NT2/D1 (cell line): ENCODE measurements around the gene IDI2.

Experiments
- DNase-seq: peaks from one replicate; pipeline ENCODE4 v3.0.0-alpha.2; 2011; ENCODE audit warnings: low read depth, low spot score
- H3K27me3 ChIP-seq: 2 replicates; pipeline ENCODE4 v1.6.0; 2011; ENCODE audit warnings: mild to moderate bottlenecking; ENCODE audit not compliant: insufficient read length, insufficient read depth
- H3K36me3 ChIP-seq: 2 replicates; pipeline ENCODE4 v1.6.1; 2011; ENCODE audit warnings: mild to moderate bottlenecking, low read length, mixed read lengths; ENCODE audit not compliant: insufficient read depth, insufficient read length
- H3K4me1 ChIP-seq: 2 replicates; pipeline ENCODE4 v1.5.1; 2011; ENCODE audit not compliant: insufficient read depth, insufficient read length
- H3K4me3 ChIP-seq: 2 replicates; pipeline ENCODE4 v1.5.1; 2011; ENCODE audit warnings: low read depth; ENCODE audit not compliant: insufficient read length
- H3K9ac ChIP-seq: 2 replicates; pipeline ENCODE4 v1.6.0; 2011; ENCODE audit warnings: low read depth; ENCODE audit not compliant: insufficient read length
- H3K9me3 ChIP-seq: 2 replicates; pipeline ENCODE4 v1.5.1; 2011; ENCODE audit warnings: mild to moderate bottlenecking, low read length; ENCODE audit not compliant: insufficient read depth
- SUZ12 ChIP-seq: IDR thresholded peaks from 2 replicates; pipeline ENCODE4 v1.6.1; 2011; ENCODE audit not compliant: insufficient read length, insufficient read depth; ENCODE audit errors: extremely low read depth
- YY1 ChIP-seq: IDR thresholded peaks from 2 replicates; pipeline ENCODE4 v1.6.1; 2011; ENCODE audit not compliant: insufficient read length, insufficient read depth
- ZNF274 ChIP-seq: IDR thresholded peaks from 2 replicates; pipeline ENCODE4 v1.6.1; 2011; ENCODE audit warnings: mild to moderate bottlenecking, low read depth, low read length

Gene IDI2

DNA sequence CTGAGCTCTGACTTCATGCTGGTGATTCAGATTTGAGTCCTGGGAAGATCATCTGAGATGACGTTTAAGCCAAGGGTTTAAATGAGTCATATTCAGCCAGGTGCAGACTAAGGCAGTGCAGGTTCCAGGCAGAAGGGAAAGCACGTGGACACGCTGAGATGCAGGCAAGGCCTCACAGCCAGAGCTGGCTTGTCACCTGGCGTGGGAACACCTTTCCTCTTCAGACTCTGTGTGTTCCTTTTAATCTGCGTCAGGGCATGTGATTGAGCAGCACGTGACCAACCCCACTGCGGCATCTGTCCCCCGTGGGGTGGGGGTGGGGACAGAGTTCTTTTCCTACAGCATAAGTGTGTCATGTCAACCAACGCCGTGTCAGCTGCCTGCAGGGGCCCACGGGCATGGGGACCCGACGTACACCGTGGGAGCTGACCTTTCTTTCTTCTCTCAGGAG, 10.7 kb upstream of the IDI2 start:
- H3K27me3 ChIP-seq: no peaks in the 10 kb centered on the region
- no peak for DNase-seq
- H3K4me1 ChIP-seq: no peaks in the 10 kb centered on the region
- no peak overlapping the region for H3K9ac ChIP-seq
- H3K4me3 ChIP-seq: no peak overlapping the region
- peaks cover 22% of the 10 kb centered on the region for H3K36me3 ChIP-seq
- TF ChIP-seq SUZ12: no peak
- no peaks in the 10 kb centered on the region for H3K9me3 ChIP-seq

- H3K4me1 ChIP-seq: no peaks in the 10 kb centered on the region
- DNase-seq: no peak
- H3K4me3 ChIP-seq: no peak overlapping the region
- no peak for TF ChIP-seq YY1
- TF ChIP-seq ZNF274: no peak
- TF ChIP-seq SUZ12: no peak
- H3K9ac ChIP-seq: no peak overlapping the region
- no peaks in the 10 kb centered on the region for H3K27me3 ChIP-seq
- peaks cover 14% of the 10 kb centered on the region for H3K36me3 ChIP-seq
- no peaks in the 10 kb centered on the region for H3K9me3 ChIP-seq
Observed at GRCh38 chr10:1035201-1035600, 9.5 kb upstream of the IDI2 start.

GRCh38 chr10:1034758-1035157, 9.1 kb upstream of the IDI2 start:
- no peak overlapping the region for H3K4me3 ChIP-seq
- no peak for TF ChIP-seq ZNF274
- no peak for TF ChIP-seq YY1
- no peak for TF ChIP-seq SUZ12
- H3K4me1 ChIP-seq: no peaks in the 10 kb centered on the region
- DNase-seq: no peak
- peaks cover 10% of the 10 kb centered on the region for H3K36me3 ChIP-seq
- no peak overlapping the region for H3K9ac ChIP-seq
- no peaks in the 10 kb centered on the region for H3K27me3 ChIP-seq
- no peaks in the 10 kb centered on the region for H3K9me3 ChIP-seq

GRCh38 chr10:1033601-1034000, 7.9 kb upstream of the IDI2 start:
- Histone ChIP-seq H3K36me3 (peaks cover 2% of the 10 kb centered on the region), H3K4me1 (no peaks in the 10 kb centered on the region), H3K27me3 (no peaks in the 10 kb centered on the region), H3K9me3 (no peaks in the 10 kb centered on the region), H3K4me3 (no peak overlapping the region), H3K9ac (no peak overlapping the region)
- TF ChIP-seq YY1: no peak
- TF ChIP-seq SUZ12: no peak
- no peak for TF ChIP-seq ZNF274
- no peak for DNase-seq

- H3K36me3 ChIP-seq: no peaks in the 10 kb centered on the region
- no peaks in the 10 kb centered on the region for H3K27me3 ChIP-seq
- H3K4me1 ChIP-seq: no peaks in the 10 kb centered on the region
- no peak for TF ChIP-seq YY1
- no peak for TF ChIP-seq ZNF274
- TF ChIP-seq SUZ12: no peak
- H3K9me3 ChIP-seq: no peaks in the 10 kb centered on the region
- no peak for DNase-seq
- H3K9ac ChIP-seq: no peak overlapping the region
- no peak overlapping the region for H3K4me3 ChIP-seq
Observed at GRCh38 chr10:1029838-1030237, 4.2 kb upstream of the IDI2 start.

DNA sequence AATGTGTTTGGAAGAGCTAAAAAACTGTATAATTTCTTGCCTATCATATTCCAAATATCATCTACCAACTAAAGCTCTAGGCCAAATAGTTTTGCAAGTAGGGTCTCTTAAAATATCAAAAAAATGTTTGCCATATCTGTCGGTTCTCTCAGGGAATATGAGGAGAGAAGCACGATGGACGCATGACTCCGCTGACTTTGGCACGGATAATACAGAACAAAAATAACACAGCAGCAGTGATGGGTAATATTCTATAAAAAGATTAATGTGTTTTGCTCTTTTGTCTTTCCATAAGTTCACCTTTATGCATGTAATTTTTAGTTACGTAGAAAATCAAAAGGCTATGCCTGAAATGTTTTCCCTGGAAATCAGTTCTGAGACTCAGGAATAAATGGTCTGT, 919 bp upstream of the IDI2 start:
- Histone ChIP-seq H3K36me3 (no peaks in the 10 kb centered on the region), H3K27me3 (no peaks in the 10 kb centered on the region), H3K9ac (no peak overlapping the region), H3K4me1 (no peaks in the 10 kb centered on the region), H3K9me3 (no peaks in the 10 kb centered on the region), H3K4me3 (no peak overlapping the region)
- TF ChIP-seq YY1 (no peak), ZNF274 (no peak), SUZ12 (no peak)
- DNase-seq: no peak

GRCh38 chr10:1024103-1024502, 1.6 kb downstream of the IDI2 start:
- no peak for DNase-seq
- Histone ChIP-seq H3K9ac (no peak overlapping the region), H3K9me3 (no peaks in the 10 kb centered on the region), H3K27me3 (no peaks in the 10 kb centered on the region), H3K36me3 (peaks cover 15% of the 10 kb centered on the region), H3K4me1 (no peaks in the 10 kb centered on the region), H3K4me3 (no peak overlapping the region)
- TF ChIP-seq SUZ12 (no peak), YY1 (no peak), ZNF274 (no peak)

DNA sequence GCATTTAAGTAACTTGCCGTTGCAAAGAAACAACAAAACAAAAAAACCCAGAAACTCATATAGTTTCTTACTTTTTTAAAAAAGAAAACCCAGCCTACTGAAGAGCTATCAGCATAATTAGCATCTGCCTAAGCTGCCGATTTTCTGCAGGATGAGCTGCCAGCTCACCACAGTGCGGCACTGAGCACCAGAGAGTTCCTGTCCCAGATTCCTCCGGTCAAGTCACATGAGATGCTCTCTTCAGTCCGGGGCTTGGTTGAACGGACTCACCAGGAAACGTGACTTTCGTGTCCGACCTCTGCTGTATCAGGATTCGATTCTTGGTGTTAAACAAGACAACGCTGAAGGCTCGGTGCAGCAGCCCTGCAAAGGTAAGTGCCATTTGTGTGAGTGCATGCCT, 3.2 kb downstream of the IDI2 start:
- H3K9ac ChIP-seq: no peak overlapping the region
- no peaks in the 10 kb centered on the region for H3K9me3 ChIP-seq
- no peak for DNase-seq
- no peaks in the 10 kb centered on the region for H3K4me1 ChIP-seq
- peaks cover 27% of the 10 kb centered on the region for H3K36me3 ChIP-seq
- TF ChIP-seq YY1 (no peak), SUZ12 (no peak)
- no peak overlapping the region for H3K4me3 ChIP-seq
- H3K27me3 ChIP-seq: no peaks in the 10 kb centered on the region
